Measurements from ENCODE around the gene SLC22A23.

The SLC22A23 gene

DNA sequence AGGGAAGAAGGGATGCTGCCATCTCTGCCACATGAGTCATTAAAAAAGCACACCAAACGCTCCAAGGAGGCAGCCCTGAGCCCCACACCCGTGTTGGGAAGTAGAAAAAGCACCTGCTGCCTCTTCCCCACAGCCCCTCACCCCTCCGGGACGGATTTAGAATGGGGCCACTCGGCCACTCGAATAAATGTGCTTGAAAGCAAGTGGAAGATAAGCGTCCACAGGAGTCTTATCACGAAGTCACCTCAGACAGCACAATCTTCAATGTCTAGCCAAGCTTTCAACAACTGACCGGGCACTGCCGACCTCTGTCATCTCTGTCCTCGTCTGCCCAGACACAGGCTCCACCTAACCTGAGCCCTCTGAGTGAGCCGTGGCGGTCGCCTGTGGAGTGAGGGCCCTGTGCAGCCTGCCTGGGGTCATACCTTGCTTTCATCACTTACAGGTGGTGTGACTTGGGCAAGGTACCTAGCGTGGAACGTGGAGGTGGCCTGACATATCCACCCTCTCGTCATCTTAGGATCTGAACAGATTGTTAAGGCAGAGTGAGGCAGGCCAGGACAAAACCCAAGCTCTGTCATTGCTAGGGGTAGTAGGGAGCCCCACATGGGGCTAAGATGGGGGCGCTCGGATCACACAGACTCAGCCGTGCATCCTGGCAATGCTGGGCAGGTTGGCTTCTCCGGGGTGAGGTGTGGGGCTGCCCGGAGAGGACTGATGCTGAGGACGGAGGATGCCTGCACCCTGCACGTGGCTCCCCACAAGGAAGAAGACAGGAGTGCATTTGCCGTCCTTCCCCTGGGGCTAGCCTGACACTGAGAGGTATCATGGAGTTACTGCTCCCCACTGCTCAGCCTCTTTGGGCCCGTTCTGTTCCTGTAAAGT is 163.3 kb downstream of the SLC22A23 start:
- DNase-seq: no peak

DNA sequence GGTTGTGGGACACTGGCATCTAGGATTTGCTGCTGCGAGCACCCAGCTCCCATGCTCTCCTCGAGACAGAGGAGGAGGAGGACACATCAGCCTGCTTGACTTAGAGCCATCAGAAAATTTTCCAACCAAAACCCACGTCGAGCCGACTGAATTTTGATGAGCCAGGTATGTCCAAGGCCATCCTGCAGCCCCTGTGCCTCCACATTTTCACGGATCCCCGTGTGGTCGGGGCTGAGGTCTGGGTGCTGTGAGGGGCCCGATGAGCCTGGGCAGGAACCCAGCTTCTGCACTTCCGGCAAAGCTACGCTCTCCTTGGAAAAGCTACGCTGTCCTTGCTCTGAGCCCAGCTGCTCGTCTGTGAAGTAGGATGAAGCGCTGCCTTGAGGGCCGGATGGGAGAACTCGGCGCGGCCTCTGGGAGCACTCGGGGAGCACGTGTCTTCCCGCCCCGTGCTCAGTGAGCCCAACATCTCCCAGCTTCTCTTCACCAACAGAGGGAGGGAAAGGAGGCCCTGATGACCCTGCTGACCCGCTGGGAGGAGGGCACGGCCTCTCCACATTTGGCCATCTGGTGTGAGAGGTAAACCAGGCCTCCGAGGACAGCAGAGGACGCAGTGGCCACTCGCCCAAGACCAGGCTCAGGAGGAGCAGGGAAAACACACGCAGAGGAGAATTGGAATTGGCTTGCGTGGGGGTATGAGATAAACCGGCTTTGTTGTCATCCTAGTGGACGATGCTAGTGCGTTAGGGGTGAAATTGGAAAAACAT is 164.2 kb downstream of the SLC22A23 start:
- no peak for DNase-seq

DNA sequence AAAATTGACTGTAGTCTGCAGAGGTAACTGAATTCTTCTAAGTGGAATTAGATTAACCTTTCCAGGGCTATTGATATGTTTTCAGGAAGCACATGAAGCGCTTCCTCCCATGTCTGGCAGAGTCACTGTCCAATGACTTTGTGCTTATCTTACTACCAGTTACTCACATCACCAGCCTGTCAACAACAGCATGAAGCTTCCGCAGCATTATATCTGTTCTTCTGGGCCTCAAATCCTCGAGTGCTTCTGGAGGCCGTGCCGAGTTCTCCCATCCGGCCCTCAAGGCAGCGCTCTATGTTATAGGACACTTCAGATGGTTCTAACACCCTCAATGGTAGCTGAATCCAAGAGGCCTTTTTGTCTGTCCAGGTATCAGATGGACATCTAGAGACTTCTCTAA is 164.9 kb downstream of the SLC22A23 start:
- no peak for DNase-seq

DNA sequence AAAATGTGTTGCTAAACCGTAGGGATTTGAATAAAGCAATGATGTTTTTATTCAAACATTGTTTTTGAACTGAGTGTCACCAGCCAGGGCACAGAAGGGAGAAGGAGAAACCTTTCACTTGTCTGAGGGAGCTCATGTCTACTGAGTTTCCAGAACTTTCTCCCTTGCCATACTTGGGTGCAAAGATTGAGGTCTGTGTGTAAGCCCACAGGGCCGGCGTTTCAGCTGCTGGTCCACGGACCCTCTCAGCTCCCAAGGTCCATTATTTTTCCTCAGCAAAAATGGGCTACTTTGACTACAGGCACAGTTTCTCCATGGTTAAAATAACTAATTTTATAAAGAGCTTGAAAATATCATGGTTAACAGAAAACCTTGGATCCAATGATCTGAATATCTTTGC is 165.5 kb downstream of the SLC22A23 start:
- no peak for DNase-seq

DNA sequence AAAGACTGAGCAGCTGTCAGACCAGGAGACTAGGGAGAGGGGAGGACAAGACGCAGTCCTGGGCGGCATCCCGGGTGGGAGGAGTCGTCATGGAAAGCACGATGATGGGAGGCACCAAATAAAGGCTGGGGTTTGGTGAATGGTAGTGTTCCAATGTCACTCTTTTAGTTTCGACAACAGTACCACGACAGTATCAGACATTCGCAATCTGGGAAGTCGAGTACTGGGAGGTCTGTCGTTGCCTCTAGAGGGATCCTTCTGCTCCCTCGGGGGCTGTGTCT is 166.0 kb downstream of the SLC22A23 start:
- no peak for DNase-seq

DNA sequence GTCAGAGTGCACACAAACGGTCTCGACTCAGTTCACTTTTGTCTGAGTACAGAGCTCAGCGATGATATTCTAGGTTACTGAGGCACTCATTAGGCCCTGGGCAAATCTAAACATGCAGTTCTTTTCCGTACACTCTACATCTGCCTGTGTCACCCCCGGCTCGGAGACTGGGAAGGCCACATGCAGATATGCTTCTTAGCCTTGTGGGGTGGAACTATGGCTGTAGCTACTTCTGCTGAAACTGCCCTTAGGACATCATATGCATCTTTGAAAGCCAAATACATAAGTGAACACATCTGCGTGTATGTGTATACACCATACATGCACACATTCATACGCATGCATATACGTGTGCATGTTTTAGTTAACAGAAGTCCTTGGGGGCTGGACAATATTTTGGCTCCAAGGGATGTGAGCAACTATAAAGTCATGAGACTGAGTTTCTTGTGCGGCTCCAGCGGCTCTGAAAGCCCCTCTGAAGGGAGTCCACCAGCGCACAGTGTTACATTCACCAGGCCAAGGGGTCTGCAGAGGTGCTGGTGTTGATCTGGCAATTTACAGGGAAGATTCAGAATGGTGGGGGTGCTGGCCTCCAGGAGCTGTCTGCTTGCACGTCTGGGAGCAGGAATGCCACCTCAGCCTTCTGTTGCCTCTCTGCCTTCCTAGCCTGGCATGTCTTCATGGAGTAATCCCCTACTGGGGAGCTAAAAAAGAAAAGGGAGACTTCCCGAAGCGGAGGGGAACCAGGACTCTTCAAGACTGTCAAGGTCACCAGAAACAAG is 166.5 kb downstream of the SLC22A23 start:
- DNase-seq: no peak

DNA sequence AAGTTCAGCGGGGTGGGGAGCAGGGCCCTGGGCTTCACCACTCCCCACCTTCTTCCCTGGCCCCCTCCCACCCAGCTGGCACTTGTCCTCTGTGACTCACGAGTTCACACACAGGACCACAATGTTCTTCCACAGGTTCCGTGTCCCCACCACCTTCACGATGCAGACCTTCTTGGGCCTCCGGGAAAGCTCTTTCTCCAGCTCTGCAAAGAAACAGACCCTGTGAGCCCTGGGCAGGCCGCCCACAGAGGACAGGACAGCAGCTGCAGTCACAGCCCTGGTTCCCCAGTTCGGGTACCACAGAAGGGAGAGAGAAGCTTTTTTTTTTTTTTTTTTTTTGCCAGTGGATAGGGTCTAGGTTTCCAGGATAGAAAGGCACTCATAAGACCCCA is 167.2 kb downstream of the SLC22A23 start:
- DNase-seq: no peak

DNA sequence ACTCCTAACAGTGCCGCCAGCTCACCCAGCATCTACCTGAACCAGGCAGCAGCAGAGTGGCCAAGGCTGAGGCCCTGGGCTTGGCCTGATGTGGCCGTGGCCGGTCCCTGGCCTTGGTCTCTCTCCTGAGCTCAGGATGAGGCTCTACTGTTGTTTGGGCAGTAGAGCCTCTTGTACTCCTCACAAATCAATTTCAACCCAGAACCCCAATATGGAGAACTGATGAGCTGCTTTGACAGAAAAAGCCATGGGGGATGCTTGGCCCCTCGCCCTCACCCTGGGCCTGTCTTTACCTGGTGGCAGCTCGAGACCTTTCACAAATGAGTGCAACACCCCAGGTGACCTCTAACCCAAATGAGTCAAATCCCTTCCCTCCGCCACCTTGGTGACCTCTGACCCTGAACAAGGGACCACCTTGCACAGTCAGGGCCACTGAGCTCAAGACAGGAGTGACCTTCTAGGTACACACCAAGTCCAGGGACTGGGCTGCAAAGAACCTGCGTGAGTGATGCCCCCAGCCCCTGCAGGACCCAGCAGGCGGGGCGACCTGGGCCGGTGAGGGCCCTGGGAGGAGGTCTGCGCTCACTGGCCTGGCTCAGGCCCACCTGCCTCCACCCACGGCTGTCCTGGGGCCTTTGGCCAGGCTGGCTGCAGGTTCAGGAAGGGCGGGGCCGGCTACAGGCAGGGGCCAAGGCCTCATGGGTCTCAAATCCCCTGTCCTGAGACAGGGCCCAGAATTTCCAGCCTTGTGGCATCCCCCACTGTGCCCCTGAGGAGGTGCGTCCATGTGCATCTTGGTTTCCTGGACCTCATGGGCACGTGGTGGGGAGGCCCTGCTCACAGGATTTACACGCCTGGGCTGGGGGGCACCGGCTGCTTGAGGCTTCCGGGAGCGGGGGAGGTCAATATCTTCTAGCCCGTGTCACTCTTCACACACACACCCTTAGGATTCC is 167.9 kb downstream of the SLC22A23 start:
- no peak for DNase-seq

DNA sequence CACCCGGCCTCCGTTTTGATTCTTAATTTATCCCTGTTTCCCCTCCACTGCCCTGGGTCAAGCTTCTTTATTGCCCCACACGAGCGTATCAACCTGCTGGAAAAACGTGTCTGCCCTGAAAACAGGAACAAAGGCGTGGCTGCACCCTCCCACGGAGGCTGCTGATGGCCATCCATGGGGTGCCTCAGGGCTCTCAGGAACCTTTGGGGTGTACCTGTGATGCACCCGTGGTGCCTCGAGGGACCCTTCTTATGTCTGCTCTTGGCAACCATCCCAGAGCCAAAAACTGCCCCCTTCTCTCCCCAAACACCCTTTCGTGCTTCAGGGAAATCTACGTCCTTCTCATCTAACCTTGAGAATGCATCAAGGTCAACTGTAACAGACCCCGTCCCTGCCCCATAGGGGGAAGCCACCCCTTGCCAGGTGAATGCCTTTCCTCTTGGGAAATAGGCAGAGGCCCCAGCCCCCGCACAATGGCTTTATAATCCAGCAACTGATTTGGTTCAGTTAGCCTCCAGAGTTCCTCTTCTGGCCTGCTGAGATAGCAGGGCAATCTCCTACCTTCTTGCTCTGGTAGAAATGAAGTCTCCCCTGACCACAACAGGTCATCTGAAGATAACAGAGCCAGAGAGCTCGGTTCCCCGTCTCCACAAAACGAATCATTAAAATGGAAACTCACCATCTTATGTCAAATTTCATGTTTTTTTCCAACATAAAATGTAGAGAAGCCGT is 168.7 kb downstream of the SLC22A23 start:
- no peak for DNase-seq

DNA sequence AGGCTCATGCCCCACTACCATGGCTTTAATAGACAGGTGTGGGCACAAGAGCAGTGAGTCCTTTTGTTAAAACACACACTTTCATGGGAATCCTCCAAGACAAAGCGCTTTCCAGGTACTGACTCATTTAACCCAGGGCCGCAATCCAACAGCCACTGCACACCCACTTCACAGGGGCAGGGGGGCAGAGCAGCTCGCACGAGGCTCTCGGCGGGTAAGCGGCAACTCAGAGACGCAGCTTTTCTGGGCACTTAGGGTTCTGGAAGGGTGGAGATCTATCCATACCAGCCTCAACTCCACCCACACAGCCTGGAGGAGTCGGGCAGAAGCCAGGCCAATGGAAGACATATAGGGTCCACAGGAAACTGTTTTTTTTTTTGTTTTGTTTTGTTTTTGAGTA is 169.5 kb downstream of the SLC22A23 start:
- DNase-seq: no peak

DNA sequence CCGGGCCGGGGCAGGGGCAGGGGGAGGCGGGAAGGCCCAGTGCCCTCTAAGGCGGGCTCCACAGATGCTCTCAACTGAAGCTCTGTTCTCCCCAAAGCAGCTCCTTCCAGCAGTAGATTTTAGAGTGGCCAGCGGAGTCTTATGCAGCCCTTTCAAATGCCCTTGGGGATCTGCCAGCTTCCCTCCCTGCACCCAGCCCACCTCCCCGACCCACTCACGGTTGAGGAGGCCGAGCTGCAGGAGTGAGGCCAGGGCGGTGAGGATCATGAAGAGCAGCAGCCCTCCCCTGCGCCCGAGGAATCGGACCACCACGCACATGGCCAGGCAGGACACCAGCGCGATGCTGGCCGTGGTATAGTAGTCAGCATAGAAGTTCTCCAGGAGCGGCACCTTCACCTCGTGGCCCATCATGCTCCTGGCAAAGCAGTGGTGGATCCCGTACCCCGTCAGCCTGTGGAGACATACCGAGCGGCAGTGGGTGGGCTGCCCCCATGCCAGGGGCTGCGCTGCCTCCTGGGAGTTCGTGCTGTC is 170.1 kb downstream of the SLC22A23 start:
- no peak for DNase-seq

DNA sequence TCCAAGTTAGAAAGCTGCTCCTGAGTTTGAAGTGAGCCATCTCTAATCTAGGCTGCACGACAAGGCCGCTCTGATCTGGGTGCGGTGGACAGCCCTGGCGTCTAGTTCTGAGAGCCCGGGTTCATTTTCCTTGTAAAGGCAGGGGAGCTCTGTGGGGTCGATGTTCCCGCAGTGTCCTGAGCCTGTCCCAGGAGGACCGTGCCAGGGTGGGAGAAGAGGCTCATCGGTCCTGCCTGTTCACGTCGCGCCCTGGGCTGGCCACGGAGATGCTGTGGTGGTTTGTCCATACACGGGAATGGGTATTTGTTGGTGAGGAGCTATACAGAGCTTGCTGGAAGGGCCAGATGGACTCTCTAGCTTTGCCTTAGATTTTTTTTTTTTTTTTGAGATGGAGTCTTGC is 171.1 kb downstream of the SLC22A23 start:
- no peak for DNase-seq

DNA sequence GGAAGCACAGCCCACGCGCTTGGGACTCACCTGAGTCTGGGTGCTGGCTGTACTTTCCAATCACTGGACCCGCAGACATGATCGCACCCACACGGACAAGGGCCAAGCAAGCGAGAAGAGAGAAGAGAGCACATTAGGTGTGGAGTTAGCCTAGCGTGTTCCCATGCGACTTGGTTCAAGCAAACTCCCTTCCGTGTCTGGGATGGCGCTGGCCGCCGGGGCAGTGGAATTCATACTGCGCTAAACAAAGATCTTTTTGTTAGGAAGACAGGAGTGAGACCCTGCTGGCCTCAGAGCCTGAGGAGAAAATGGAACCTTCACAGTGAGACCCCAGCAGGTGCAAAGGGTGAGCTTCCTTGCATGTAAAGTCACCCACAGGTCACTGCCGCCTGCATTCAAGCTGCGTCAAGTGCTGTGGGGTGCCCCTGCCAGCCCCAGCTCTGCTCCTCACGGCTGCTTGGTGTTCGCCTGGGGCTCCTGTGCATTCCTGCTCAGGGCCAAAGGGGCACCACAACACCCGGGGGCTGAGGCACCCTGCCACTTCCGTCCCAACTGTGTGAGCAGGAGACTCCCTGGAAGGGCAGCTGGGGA is 171.7 kb downstream of the SLC22A23 start:
- no peak for DNase-seq

DNA sequence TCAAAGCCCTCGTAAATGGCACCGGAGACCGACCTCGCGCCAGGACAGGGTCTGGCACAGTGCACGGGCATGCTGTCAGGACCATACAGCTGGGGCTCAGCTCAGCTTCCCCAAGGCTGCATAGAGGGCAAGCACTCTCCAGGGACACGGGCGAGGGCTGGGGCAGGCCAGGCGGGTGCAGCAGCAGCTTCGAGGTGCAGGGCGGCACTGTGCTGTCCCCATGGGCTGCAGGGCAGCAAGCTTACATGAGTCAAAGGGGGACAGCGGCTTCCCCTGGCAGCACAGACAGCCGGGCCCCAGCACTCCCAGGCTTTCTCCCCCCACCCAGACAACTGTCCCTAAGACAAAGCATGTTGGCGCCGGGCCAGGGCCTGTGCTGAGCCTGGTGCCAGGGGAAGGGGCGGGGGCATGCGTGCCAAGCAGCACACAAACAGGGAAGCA is 172.4 kb downstream of the SLC22A23 start:
- no peak for DNase-seq

DNA sequence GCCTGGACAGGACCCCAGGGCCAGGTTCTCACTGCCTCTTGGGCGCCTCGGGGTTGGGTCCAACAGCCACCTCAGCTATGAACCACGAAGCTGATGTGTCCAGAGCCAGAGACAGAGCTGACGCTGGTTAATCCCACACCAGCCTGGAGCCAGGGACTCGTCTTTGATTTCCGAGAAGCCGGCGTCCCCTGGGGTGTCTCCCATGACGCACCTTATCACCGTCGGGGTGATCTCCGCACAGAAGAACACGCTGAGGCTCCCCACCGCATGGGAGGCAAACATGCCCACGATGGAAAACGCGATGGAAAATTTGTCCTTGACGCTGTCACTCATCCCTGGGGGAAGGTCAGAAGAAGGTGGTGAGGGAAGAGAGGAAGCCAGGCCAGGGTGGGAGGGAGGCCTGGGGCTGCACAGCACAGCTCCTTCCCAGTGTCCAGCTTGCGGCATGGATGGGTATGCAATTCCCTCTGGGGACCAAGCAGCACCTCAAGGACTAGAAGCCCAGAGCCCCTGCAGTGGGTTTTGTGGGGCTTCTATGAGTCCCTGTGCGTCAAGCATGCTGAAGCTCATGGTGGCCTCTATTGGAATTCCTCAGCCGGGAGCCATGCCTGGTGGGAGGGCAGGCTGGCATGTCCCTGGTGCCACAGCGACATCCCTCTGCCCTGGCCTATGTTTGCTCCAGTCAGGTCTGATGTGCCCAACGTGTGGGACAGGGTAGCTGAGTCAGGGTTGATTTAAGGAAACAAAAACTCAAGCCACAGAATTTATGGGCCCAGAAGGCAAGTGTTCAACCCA is 173.0 kb downstream of the SLC22A23 start:
- DNase-seq: no peak

DNA sequence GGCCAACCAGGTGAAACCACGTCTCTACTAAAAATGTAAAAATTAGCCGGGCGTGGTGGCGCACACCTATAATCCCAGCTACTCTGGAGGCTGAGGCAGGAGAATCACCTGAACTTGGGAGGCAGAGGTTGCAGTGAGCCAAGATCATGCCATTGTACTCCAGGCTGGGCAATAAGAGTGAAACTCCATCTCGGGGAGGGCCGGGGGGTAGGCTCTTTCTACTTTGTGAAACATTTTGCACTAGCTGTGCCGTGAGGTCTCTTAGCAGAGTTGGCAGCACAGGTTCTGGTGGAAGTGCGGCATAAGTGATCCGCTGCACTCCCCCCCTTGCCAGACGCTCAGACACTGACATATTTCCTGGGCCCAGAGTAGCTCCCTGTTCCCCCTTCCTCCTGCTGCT is 173.6 kb downstream of the SLC22A23 start:
- no peak for DNase-seq

DNA sequence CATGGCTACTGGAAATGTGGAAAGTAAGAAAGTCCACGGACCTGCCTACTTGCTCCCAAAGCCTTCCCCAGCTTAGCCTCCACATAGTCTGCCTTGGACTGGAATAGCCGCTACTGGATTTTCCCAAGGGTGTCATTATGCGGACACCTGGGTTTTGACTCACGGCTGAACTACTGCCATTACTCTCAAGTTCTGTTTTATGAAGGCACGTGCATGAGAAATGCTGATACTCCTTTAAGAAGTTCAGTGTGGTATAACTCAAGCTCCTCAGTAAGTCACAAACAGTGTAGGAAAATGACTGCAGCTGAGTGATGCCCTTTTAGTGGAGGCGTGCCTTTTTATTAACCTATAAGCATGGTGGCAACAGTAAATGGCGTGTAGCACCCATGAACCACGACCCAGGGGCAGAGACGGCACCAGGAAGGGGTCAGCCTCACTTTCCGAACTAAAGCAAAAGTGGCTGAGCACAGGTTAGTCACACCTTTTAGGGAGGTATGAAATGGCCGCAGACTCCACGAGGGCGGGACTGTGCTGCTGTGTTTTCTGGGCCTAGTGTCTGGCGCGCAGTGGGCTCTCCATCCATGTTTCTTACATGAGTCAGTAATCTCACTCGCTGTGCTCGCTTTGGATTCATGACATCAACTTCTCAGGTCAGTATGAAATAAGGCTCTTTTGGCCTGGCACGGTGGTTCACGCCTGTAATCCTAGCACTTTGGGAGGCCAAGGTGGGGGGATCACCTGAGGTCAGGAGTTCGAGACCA is 174.2 kb downstream of the SLC22A23 start:
- no peak for DNase-seq

DNA sequence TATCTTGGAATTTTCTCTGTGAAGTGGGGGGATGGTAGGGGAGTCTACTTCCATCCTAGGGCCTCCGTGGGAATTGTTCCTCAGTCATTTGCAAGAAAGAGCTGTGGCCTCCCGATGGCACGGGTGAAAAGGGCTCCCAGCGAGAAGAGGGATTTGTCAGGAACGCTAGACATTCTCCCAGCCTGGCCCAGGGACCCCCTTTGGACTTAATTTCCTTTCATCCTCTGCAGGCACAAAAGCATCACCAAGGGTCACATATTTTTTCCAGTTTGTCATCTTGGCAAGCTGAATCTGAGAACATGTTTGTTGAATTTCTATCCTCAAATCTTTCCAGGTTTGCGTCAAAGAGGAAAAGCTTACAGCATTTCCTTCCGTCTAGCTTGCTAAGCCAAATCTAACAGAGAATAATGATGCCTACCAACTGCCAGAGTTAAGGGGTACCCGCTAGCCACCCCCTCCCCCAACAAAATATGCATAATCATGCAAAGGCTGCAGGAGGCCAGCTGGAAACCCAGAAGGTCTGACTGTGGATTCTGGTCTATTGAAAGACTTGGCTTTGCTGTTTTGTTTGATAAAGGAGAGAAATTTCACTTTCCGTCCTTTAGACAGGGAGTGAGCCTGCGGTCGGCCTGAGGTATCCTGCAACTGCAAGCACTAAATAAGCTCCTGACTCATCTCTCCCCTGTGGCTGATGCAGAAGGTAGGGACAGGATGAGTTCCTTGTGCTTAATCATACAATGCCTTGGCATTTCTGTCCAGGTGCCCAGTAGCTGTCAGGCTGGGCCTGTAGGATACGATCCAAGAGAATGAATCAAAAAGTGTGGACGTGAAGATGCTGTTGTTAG is 175.0 kb downstream of the SLC22A23 start:
- DNase-seq: no peak
